Measurements from ENCODE around the gene FAIM2.
"Not testable (repeated sequence)": the region's sequence is repeated elsewhere in the genome, so short reads cannot be mapped to it uniquely, and the experiment has no call there.

Gene FAIM2

DNA sequence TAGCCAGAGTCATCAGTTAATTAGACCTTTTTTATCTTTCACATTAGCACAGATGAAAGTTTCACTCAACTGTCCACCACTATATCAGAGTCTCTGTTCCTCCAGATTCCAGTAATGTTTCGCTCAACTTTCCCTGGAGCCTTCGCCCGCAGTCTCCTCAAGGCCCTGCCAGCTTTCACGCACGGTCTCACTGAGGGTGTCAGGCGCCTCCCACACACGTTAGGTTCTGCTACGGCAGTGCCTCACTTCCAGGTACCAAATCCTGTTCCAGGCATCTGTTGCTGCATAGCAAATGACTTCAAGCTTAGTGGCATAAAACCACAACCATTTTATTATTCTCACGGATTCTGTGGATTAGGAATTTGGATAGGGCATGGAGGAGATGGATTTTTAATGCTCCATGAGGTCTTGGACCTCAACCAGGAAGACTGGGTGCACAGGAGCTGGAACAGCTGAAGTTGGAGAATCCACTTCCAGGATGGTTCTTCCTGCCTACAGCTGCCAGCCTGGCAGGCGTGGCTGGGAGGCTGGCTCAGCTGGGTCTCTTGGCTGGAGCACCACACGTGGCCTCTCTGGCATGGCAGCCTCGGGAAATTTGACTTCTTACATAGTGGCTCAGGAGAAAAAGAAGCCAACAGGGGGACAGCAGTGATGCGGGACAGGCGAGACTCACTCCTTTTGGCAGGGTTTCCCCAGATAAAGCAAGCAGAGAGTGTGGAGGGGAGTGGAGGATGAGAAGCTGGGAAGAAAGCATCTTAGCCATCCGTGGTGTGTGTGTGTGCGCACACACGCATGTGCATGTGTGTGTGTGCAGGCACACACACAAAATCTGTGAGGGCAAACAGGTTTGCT, 39.5 kb downstream of the FAIM2 start:
- CTCF ChIA-PET, result interaction anchor here (1.0 to 7.0 kb wide), 4 partner anchors 17 to 192 kb away, joined by 3 to 56 read pairs (median 4); no protein-coding TSS in a partner anchor
- peaks cover 0 to 18% (median 7%) of the 10 kb centered on the region in 4 experiments for H3K4me1 ChIP-seq (ENCODE audit: control extremely low read depth in 1 of 4, control insufficient read depth in 4 of 4, insufficient read depth in 4 of 4, low read length in 3 of 4)
- H3K4me3 ChIP-seq (ENCODE audit: control insufficient read depth in 1 of 7, extremely low read depth in 1 of 7, insufficient read depth in 4 of 7, low read depth in 2 of 7, low read length in 6 of 7), result no peak overlapping the region
- H3K9me3 ChIP-seq (ENCODE audit: control extremely low read depth in 1 of 5, control insufficient read depth in 4 of 5, insufficient read depth in 2 of 5, low read depth in 1 of 5, low read length in 4 of 5), result no peaks in the 10 kb centered on the region
- POLR2A ChIA-PET, result no interaction called here
- no peak overlapping the region for H3K27ac ChIP-seq (ENCODE audit: insufficient read depth in 1 of 2, low read depth in 1 of 2, low read length in 2 of 2, poor library complexity in 1 of 2, severe bottlenecking in 2 of 2)
- DNase-seq, result no peak
- no peaks in the 10 kb centered on the region for H3K36me3 ChIP-seq (ENCODE audit: control insufficient read depth in 4 of 4, insufficient read depth in 4 of 4, low read length in 3 of 4)
- WGBS (ENCODE audit: insufficient coverage), result 93% methylated on average over 12 of the region's 17 CpGs
- H3K27me3 ChIP-seq (replicated peaks in 2 of 5; ENCODE audit: control insufficient read depth in 4 of 5, insufficient read depth in 5 of 5, low read length in 4 of 5), result peaks cover 0 to 12% (median 4%) of the 10 kb centered on the region in 5 experiments

- CTCF ChIA-PET, result interaction anchor here (1.3 kb wide), 1 partner anchor 10 kb away, joined by 3 read pairs; no protein-coding TSS in a partner anchor
- 100% methylated on average over 1 of the region's 31 CpGs for whole genome bisulfite sequencing (ENCODE audit: insufficient coverage)
Measured at GRCh38 chr12:49860921-49861320, 42.8 kb downstream of the FAIM2 start.

DNA sequence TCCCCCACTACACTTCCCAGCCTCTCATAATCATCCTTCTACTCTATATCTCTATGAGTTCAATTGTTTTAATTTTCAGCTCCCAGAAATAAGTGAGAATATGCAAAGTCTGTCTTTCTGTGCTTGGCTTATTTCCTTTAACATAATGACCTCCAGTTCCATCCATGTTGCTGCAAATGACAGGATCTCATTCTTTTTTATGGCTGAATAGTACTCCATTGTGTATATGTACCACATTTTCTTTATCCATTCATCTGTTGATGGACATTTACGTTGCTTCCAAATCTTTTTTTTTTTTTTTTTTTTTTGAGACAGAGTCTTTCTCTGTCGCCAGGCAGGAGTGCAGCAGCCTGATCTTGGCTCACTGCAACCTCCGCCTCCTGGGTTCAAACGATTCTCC, 47.8 kb downstream of the FAIM2 start:
- WGBS (ENCODE audit: insufficient coverage), result 90% methylated on average over 3 of the region's 4 CpGs
- H3K27ac ChIP-seq (ENCODE audit: insufficient read depth in 1 of 2, low read depth in 1 of 2, low read length in 2 of 2, poor library complexity in 1 of 2, severe bottlenecking in 2 of 2); DNase-seq; H3K4me1 ChIP-seq (ENCODE audit: control extremely low read depth in 1 of 4, control insufficient read depth in 4 of 4, insufficient read depth in 4 of 4, low read length in 3 of 4); H3K36me3 ChIP-seq (ENCODE audit: control insufficient read depth in 4 of 4, insufficient read depth in 4 of 4, low read length in 3 of 4); H3K4me3 ChIP-seq (ENCODE audit: control insufficient read depth in 1 of 7, extremely low read depth in 1 of 7, insufficient read depth in 4 of 7, low read depth in 2 of 7, low read length in 6 of 7); H3K27me3 ChIP-seq (replicated peaks in 2 of 5; ENCODE audit: control insufficient read depth in 4 of 5, insufficient read depth in 5 of 5, low read length in 4 of 5); H3K9me3 ChIP-seq (ENCODE audit: control extremely low read depth in 1 of 5, control insufficient read depth in 4 of 5, insufficient read depth in 2 of 5, low read depth in 1 of 5, low read length in 4 of 5): not testable (repeated sequence)
- POLR2A ChIA-PET, result interaction anchor here (0.7 kb wide), 1 partner anchor 30 kb away, joined by 3 read pairs; no protein-coding TSS in a partner anchor
- CTCF ChIA-PET, result interaction anchor here (4.8 kb wide), 1 partner anchor 11 kb away, joined by 21 read pairs; no protein-coding TSS in a partner anchor

More at GRCh38 chr12:49860921-49861320, 42.8 kb downstream of the FAIM2 start:
- H3K27me3 ChIP-seq (replicated peaks in 2 of 5; ENCODE audit: control insufficient read depth in 4 of 5, insufficient read depth in 5 of 5, low read length in 4 of 5); H3K4me1 ChIP-seq (ENCODE audit: control extremely low read depth in 1 of 4, control insufficient read depth in 4 of 4, insufficient read depth in 4 of 4, low read length in 3 of 4); DNase-seq; POLR2A ChIA-PET; H3K9me3 ChIP-seq (ENCODE audit: control extremely low read depth in 1 of 5, control insufficient read depth in 4 of 5, insufficient read depth in 2 of 5, low read depth in 1 of 5, low read length in 4 of 5); H3K36me3 ChIP-seq (ENCODE audit: control insufficient read depth in 4 of 4, insufficient read depth in 4 of 4, low read length in 3 of 4); H3K4me3 ChIP-seq (ENCODE audit: control insufficient read depth in 1 of 7, extremely low read depth in 1 of 7, insufficient read depth in 4 of 7, low read depth in 2 of 7, low read length in 6 of 7); H3K27ac ChIP-seq (ENCODE audit: insufficient read depth in 1 of 2, low read depth in 1 of 2, low read length in 2 of 2, poor library complexity in 1 of 2, severe bottlenecking in 2 of 2): not testable (repeated sequence)

GRCh38 chr12:49854976-49855375, 48.7 kb downstream of the FAIM2 start:
- WGBS (ENCODE audit: insufficient coverage), result 100% methylated on average over 3 of the region's 4 CpGs
- DNase-seq, result no peak
- Histone ChIP-seq H3K27me3 (replicated peaks in 2 of 5; ENCODE audit: control insufficient read depth in 4 of 5, insufficient read depth in 5 of 5, low read length in 4 of 5) (peaks cover 0 to 3% (median 0%) of the 10 kb centered on the region in 5 experiments), H3K9me3 (ENCODE audit: control extremely low read depth in 1 of 5, control insufficient read depth in 4 of 5, insufficient read depth in 2 of 5, low read depth in 1 of 5, low read length in 4 of 5) (no peaks in the 10 kb centered on the region), H3K36me3 (ENCODE audit: control insufficient read depth in 4 of 4, insufficient read depth in 4 of 4, low read length in 3 of 4) (no peaks in the 10 kb centered on the region), H3K4me3 (ENCODE audit: control insufficient read depth in 1 of 7, extremely low read depth in 1 of 7, insufficient read depth in 4 of 7, low read depth in 2 of 7, low read length in 6 of 7) (no peak overlapping the region), H3K27ac (ENCODE audit: insufficient read depth in 1 of 2, low read depth in 1 of 2, low read length in 2 of 2, poor library complexity in 1 of 2, severe bottlenecking in 2 of 2) (no peak overlapping the region), H3K4me1 (ENCODE audit: control extremely low read depth in 1 of 4, control insufficient read depth in 4 of 4, insufficient read depth in 4 of 4, low read length in 3 of 4) (no peaks in the 10 kb centered on the region)
- ChIA-PET POLR2A (interaction anchor here (0.7 kb wide), 1 partner anchor 29 kb away, joined by 3 read pairs; no protein-coding TSS in a partner anchor), CTCF (interaction anchor here (1.5 to 4.8 kb wide), 2 partner anchors 10 to 12 kb away, joined by 3 to 21 read pairs; no protein-coding TSS in a partner anchor)

DNA sequence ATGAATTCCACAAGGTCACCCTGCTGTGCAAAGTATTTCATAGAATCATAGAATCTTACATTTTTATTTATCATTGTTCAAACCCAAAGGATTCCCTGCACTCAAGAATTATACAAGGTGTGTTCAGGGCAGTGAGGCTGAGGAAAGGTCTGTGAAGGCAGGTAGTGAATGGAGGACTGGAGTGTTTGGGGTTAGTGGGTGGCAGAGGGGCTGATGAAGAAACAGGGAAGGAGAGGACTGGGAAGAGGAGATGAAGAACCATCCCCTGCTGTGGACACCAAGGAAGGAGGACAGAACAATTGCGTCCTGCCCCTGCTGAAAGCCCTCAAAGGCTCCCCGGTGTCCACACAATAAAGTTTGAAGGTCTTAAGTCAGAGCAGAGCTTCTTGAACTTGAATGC, 50.0 kb downstream of the FAIM2 start:
- ChIA-PET POLR2A (no interaction called here), CTCF (no interaction called here)
- whole genome bisulfite sequencing (ENCODE audit: insufficient coverage), result 92% methylated on average over 2 of the region's 2 CpGs
- peaks cover 0 to 6% (median 4%) of the 10 kb centered on the region in 5 experiments for H3K27me3 ChIP-seq (replicated peaks in 2 of 5; ENCODE audit: control insufficient read depth in 4 of 5, insufficient read depth in 5 of 5, low read length in 4 of 5)
- H3K4me1 ChIP-seq (ENCODE audit: control extremely low read depth in 1 of 4, control insufficient read depth in 4 of 4, insufficient read depth in 4 of 4, low read length in 3 of 4), result no peaks in the 10 kb centered on the region
- H3K9me3 ChIP-seq (ENCODE audit: control extremely low read depth in 1 of 5, control insufficient read depth in 4 of 5, insufficient read depth in 2 of 5, low read depth in 1 of 5, low read length in 4 of 5), result no peaks in the 10 kb centered on the region
- H3K27ac ChIP-seq (ENCODE audit: insufficient read depth in 1 of 2, low read depth in 1 of 2, low read length in 2 of 2, poor library complexity in 1 of 2, severe bottlenecking in 2 of 2), result no peak overlapping the region
- DNase-seq, result no peak
- H3K4me3 ChIP-seq (ENCODE audit: control insufficient read depth in 1 of 7, extremely low read depth in 1 of 7, insufficient read depth in 4 of 7, low read depth in 2 of 7, low read length in 6 of 7), result no peak overlapping the region
- no peaks in the 10 kb centered on the region for H3K36me3 ChIP-seq (ENCODE audit: control insufficient read depth in 4 of 4, insufficient read depth in 4 of 4, low read length in 3 of 4)

- 42% methylated on average over 2 of the region's 2 CpGs for WGBS (ENCODE audit: insufficient coverage)
- ChIA-PET POLR2A (no interaction called here), CTCF (interaction anchor here (0.8 to 1.7 kb wide), 4 partner anchors 16 to 85 kb away, joined by 3 to 5 read pairs (median 4); no protein-coding TSS in a partner anchor)
- Histone ChIP-seq H3K27me3 (replicated peaks in 2 of 5; ENCODE audit: control insufficient read depth in 4 of 5, insufficient read depth in 5 of 5, low read length in 4 of 5) (peaks cover 4 to 13% (median 6%) of the 10 kb centered on the region in 5 experiments), H3K36me3 (ENCODE audit: control insufficient read depth in 4 of 4, insufficient read depth in 4 of 4, low read length in 3 of 4) (no peaks in the 10 kb centered on the region), H3K9me3 (ENCODE audit: control extremely low read depth in 1 of 5, control insufficient read depth in 4 of 5, insufficient read depth in 2 of 5, low read depth in 1 of 5, low read length in 4 of 5) (no peaks in the 10 kb centered on the region), H3K4me3 (ENCODE audit: control insufficient read depth in 1 of 7, extremely low read depth in 1 of 7, insufficient read depth in 4 of 7, low read depth in 2 of 7, low read length in 6 of 7) (peak overlapping the region in 1 of 7 experiments; percentile 33), H3K4me1 (ENCODE audit: control extremely low read depth in 1 of 4, control insufficient read depth in 4 of 4, insufficient read depth in 4 of 4, low read length in 3 of 4) (peaks cover 2 to 18% (median 15%) of the 10 kb centered on the region in 4 experiments), H3K27ac (ENCODE audit: insufficient read depth in 1 of 2, low read depth in 1 of 2, low read length in 2 of 2, poor library complexity in 1 of 2, severe bottlenecking in 2 of 2) (no peak overlapping the region)
- no peak for DNase-seq
Measured at GRCh38 chr12:49847161-49847560, 56.5 kb downstream of the FAIM2 start.

GRCh38 chr12:49846032-49846431, 57.7 kb downstream of the FAIM2 start:
- H3K27ac ChIP-seq (ENCODE audit: insufficient read depth in 1 of 2, low read depth in 1 of 2, low read length in 2 of 2, poor library complexity in 1 of 2, severe bottlenecking in 2 of 2), result no peak overlapping the region
- no peaks in the 10 kb centered on the region for H3K9me3 ChIP-seq (ENCODE audit: control extremely low read depth in 1 of 5, control insufficient read depth in 4 of 5, insufficient read depth in 2 of 5, low read depth in 1 of 5, low read length in 4 of 5)
- no peak for DNase-seq
- no CpG with 5 or more reads among the region's 2 CpGs for WGBS (ENCODE audit: insufficient coverage)
- no peaks in the 10 kb centered on the region for H3K36me3 ChIP-seq (ENCODE audit: control insufficient read depth in 4 of 4, insufficient read depth in 4 of 4, low read length in 3 of 4)
- H3K4me1 ChIP-seq (ENCODE audit: control extremely low read depth in 1 of 4, control insufficient read depth in 4 of 4, insufficient read depth in 4 of 4, low read length in 3 of 4), result peaks cover 7 to 28% (median 22%) of the 10 kb centered on the region in 4 experiments
- no peak overlapping the region for H3K4me3 ChIP-seq (ENCODE audit: control insufficient read depth in 1 of 7, extremely low read depth in 1 of 7, insufficient read depth in 4 of 7, low read depth in 2 of 7, low read length in 6 of 7)
- ChIA-PET POLR2A (no interaction called here), CTCF (interaction anchor here (1.5 kb wide), 1 partner anchor 9 kb away, joined by 3 read pairs; no protein-coding TSS in a partner anchor)
- peaks cover 4 to 13% (median 6%) of the 10 kb centered on the region in 5 experiments for H3K27me3 ChIP-seq (replicated peaks in 2 of 5; ENCODE audit: control insufficient read depth in 4 of 5, insufficient read depth in 5 of 5, low read length in 4 of 5)

Measured in common myeloid progenitor, CD34-positive (primary cell).